HG03175 (cell line): ENCODE measurements around the gene OPCML.

Source experiments
- ATAC-seq: cut with Tn5 transposase; IDR thresholded peaks from one replicate; pipeline ENCODE4 v1.9.1; 2021; ENCODE audit warnings: mild to moderate bottlenecking, moderate library complexity; ENCODE audit not compliant: unreplicated experiment

The OPCML gene

GRCh38 chr11:132864811-132865576 is 667.3 kb downstream of the OPCML start:
- no peak for ATAC-seq

DNA sequence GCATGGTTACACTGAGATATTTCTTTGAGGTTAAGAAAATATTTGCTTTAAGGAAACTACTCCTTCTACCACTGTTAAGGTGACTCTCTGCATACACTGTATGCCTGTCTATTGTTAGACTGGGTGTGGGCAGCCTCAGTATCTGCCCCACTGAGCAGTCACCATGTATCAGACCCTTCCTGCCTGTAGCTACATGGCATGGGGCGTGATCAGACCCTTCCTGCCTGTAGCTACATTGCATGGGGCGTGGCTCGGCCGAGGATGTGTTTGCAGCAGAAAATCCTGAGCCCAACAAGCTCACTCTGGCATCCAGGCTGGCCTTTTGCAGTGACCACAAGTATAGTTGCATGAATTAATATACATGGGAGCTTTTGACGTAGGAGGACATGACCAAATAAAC is 669.4 kb downstream of the OPCML start:
- ATAC-seq = no peak

GRCh38 chr11:132862137-132862536 is 670.2 kb downstream of the OPCML start:
- no peak for ATAC-seq

- ATAC-seq = no peak
Measured at GRCh38 chr11:132859306-132859705, 673.0 kb downstream of the OPCML start.

- ATAC-seq = no peak
Measured at GRCh38 chr11:132858223-132858622, 674.1 kb downstream of the OPCML start.

- no peak for ATAC-seq
Measured at GRCh38 chr11:132856032-132856431, 676.3 kb downstream of the OPCML start.

DNA sequence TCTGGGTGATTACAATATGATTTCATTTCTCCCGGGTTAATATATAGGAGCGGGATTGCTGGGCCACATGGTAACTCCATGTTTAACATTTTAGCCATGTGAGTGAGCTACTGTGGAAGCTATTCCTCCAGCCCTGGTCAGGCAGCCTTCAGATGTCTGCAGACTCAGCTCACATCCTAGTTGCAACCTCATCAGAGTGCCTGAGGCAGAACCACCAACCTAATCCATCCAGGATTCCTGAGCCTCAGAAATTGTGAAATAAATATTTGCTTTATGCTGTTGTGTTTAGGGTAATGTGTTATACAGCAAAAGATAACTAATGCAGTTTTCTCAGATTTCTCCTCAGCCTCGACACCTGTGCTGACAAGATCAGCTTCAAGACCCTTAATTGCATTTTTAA is 676.8 kb downstream of the OPCML start:
- no peak for ATAC-seq

GRCh38 chr11:132853886-132854285 is 678.4 kb downstream of the OPCML start:
- no peak for ATAC-seq

DNA sequence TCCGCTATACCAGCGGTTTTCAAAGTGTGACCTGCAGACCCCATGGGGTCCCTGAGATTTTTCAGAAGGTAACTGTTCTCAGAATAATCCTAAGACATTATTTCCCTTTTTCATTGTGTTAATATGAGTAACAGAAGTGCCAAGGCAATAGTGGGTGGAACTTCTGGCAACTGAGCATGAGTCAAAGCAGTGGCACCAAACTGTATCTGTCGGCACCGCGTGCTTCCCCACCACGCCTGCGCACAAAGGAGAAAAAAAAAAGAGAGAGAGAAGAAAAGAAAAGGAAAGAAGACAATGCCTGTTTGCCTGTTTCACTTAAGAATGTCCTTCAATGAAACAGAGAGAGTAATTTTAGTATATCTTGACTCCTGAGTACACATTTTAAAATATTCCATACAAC is 679.9 kb downstream of the OPCML start:
- ATAC-seq = no peak

DNA sequence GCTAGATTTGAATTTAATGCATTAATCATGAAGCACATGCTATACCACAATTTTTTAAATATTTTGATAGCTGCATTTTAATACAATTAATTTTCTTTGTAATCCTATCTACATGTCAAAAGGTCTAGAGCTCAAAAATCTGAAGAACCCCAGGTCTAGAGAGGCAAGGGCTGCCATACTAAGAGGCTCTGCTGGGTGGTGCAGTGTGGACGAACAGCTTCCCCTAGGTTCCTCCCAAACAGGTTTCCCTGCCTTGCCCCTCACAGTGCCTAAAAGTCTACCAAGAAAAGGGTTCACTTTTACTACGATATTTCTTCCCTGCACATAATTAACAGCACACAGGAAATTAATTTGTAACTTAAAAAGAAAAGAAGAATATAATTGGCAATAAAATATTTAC is 681.1 kb downstream of the OPCML start:
- ATAC-seq = no peak

- ATAC-seq = no peak
Measured at GRCh38 chr11:132850266-132850665, 682.0 kb downstream of the OPCML start.

DNA sequence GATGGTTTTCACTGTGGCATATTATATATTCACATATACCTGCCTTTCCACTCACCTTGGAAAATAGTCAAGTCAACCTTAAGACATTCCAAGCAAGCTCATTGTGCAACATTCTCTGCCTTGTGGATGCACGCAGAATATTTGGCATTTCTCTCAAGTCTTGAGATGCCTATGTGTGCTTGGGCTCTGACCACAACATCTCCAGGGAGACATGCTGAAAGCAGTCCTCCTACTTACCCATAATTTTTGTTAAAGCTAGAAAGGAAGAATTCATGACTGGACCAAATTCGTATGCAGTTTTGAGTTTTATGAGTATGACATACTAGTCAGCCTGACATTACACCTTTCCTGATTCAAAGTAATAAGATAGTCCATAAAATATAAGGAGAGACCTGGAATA is 684.0 kb downstream of the OPCML start:
- ATAC-seq = no peak

- no peak for ATAC-seq
Measured at GRCh38 chr11:132846075-132846474, 686.2 kb downstream of the OPCML start.

DNA sequence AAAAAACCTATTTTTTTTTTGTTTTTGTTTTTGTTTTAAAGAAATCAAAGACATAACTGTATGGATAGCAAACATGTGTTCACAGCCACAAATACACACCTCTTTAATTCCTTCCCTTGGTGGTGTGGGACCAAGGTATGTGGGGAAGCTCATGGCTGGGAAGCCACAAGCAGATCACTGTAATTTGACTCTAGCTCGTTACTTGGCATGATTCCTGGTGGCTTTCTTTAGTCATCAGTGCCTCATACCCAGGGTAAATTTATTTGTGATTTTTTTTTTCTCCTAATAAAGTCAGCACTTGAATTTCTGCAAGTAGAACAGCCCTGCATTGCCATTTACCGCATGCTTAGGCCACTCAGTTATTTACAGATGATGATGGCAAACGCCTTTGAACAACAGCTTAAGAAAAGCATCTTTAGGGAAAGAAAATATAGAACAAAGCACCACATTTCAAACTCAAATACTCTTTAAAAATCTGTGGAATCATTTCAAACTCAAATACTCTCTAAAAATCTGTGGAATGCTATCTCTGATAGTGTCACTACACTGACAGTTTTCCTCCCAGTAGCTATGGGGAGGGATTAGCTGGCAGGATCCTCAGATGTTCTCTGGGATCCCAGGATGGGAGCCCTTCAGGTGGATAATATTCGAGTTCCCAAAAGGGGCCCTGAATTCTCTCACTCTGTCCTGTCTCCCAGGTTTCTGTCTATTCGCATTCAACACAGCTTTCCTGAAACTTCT is 687.2 kb downstream of the OPCML start:
- no peak for ATAC-seq

GRCh38 chr11:132840660-132841059 is 691.6 kb downstream of the OPCML start:
- no peak for ATAC-seq

- no peak for ATAC-seq
Measured at GRCh38 chr11:132840191-132840590, 692.1 kb downstream of the OPCML start.

GRCh38 chr11:132839236-132839945 is 692.9 kb downstream of the OPCML start:
- ATAC-seq = no peak

DNA sequence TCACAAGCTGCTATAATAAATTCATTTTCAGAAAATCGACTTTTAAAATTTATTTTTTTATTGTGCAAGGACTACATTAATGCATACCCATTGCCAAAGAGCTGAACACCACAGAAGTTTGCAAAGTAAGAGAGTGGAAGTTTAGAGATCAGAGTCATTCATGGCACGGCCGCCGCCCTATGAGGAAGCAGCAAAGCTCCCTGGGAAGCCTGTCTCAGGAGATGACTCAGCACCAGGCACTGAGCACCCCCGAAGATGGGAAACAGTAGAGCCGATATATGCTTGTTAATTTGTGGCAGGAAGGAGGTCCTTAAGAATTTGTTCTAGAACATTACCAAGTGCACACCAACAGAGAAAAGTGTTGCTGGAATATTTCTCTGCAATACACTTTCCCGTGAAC is 693.7 kb downstream of the OPCML start:
- ATAC-seq = no peak

DNA sequence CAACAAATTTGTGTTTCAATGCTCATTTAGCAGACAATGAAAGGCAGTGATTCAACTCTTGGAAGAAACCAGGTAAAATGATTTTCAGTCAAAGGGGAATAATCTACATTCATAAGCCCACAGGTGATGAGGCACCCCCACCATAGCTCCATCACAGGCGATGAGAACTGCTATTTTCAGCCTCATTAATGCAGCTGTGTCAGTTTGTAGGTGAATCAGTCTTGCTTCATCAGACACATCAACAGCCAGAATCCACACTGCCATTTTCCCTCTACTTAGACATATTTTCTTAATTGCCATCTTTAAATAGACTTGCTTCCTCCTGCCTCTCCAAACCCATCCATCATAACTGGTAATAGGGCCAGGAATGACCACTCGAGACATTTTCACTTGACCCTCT is 701.0 kb downstream of the OPCML start:
- ATAC-seq = no peak

GRCh38 chr11:132824642-132825041 is 707.7 kb downstream of the OPCML start:
- no peak for ATAC-seq

GRCh38 chr11:132822276-132822675 is 710.0 kb downstream of the OPCML start:
- no peak for ATAC-seq

DNA sequence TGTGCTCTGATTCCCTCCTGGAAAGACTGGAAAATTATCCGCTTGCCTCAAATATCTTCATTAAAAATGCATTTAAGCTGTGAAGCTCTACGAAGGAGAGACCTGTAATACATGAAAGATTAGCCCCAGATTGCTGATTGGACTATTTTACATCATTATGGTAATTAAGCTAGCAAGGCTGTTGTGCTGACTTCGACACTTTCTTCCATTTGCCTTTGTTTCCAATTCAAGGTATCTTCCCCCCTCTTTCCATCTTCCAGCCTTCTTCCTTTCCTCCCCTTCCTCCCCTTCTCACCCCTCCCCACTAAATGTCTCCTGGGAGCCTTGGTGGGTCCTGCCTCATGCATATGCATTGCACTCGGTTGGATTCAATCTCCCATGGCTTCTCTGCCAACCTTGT is 710.8 kb downstream of the OPCML start:
- ATAC-seq = no peak
